ENCODE results near the gene AAMP.
"Not testable (repeated sequence)": the region's sequence is repeated elsewhere in the genome, so short reads cannot be mapped to it uniquely, and the experiment has no call there.

The AAMP gene

GRCh38 chr2:218269900-218270720, at the start of gene AAMP, which contains the start of gene PNKD:
Gene AAMP, minus strand, starts transcription at chr2:218270137. Its CDS starts 51 bp downstream, at chr2:218270086.
Gene PNKD, plus strand, starts transcription at chr2:218270519. Its CDS starts 17 bp downstream, at chr2:218270536.
- peak; percentile 98 for DNase-seq

GRCh38 chr2:218318241-218318640, 48.3 kb upstream of the AAMP start:
- no peak for DNase-seq

GRCh38 chr2:218317835-218318234, 47.9 kb upstream of the AAMP start:
- DNase-seq, result no peak

- DNase-seq, result no peak
Observed at GRCh38 chr2:218317303-218317630, 47.3 kb upstream of the AAMP start.

GRCh38 chr2:218315397-218315796, 45.5 kb upstream of the AAMP start:
- no peak for DNase-seq

- DNase-seq, result not testable (repeated sequence)
Observed at GRCh38 chr2:218314764-218315163, 44.8 kb upstream of the AAMP start.

- no peak for DNase-seq
Observed at GRCh38 chr2:218313356-218313755, 43.4 kb upstream of the AAMP start.

GRCh38 chr2:218312267-218312756, 42.4 kb upstream of the AAMP start:
- DNase-seq, result no peak

GRCh38 chr2:218311541-218312266, 41.8 kb upstream of the AAMP start:
- DNase-seq, result not testable (repeated sequence)

GRCh38 chr2:218310853-218311540, 41.1 kb upstream of the AAMP start:
- DNase-seq, result no peak

GRCh38 chr2:218307415-218308090, 37.6 kb upstream of the AAMP start:
- no peak for DNase-seq

GRCh38 chr2:218306184-218306920, 36.4 kb upstream of the AAMP start:
- DNase-seq, result no peak

GRCh38 chr2:218305383-218305782, 35.4 kb upstream of the AAMP start:
- DNase-seq, result no peak

- DNase-seq, result peak; percentile 65
Observed at GRCh38 chr2:218301176-218301819, 31.4 kb upstream of the AAMP start.

GRCh38 chr2:218300141-218300540, 30.2 kb upstream of the AAMP start:
- DNase-seq, result no peak

GRCh38 chr2:218298314-218298875, 28.5 kb upstream of the AAMP start:
- DNase-seq, result no peak

- no peak for DNase-seq
Observed at GRCh38 chr2:218296847-218297246, 26.9 kb upstream of the AAMP start.

GRCh38 chr2:218296200-218296599, 26.3 kb upstream of the AAMP start:
- DNase-seq, result no peak

- no peak for DNase-seq
Observed at GRCh38 chr2:218295029-218295428, 25.1 kb upstream of the AAMP start.

GRCh38 chr2:218294430-218295022, 24.6 kb upstream of the AAMP start:
- no peak for DNase-seq
